ENCODE measurements around the gene NYAP1. TPM values are rescaled to one million over a fixed set of nuclear protein-coding genes. Genes with fewer than 3 reads are reported as not detected.

The NYAP1 gene
- polyA plus RNA-seq (2013, experiment 1 of 2): 1.2 TPM
- polyA plus RNA-seq (2013, experiment 2 of 2): 1.3 TPM

DNA sequence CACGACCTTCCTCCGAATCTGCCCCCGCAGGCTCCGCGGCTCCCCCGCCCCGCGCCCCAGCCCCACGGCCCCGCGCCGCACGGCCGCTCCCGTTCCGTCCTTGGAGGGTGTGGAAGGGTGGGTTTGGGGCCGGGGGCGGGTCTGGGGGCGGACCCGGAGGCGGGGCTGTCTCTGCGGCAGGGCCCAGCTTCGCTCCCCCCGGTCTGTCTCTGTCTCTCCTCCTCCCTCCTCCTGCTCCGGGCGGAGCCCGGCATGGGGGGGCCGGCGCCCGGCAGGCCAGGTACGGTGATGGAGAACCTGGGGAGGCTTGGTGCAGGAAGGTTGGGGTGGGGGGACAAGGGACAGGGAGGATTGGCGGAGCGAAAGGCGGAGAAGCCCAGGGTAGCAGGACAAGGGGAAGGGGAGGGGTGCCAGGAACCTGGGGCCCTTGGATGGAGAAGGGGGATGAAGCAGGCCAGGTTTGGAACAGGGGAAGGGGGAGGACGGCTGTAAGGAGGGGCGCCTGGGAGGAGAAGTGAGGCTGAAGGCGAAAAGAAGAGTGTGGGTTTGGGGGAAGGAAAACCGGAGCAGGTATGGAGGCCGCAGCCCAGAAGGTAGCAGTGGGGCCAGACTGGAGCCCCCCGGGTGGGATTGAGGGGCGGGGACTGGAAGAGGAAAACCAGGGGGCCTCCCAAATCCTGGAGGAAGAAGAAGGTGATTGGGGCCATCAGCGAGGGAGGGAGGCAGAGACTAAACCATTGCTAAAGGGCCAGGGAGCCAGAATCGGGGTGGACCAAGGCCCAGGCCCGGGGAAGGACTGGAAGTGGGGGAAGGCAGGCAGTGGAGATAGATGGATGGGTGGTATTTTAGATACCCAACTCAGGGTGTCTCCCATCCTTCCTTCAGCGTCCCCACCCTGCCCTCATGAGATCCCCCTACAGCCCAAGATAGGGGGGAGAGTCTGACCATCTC, at the start of gene NYAP1:
Gene NYAP1, plus strand, starts transcription at position 206 of the 951 bp plus-strand sequence. CDS start 1,385 bp downstream, outside the sequence.
- no peak within 1 kb of the TSS for H2BK15ac ChIP-seq (replicated peaks; ENCODE audit: low read depth)

GRCh38 chr7:100434297-100435144, 49.2 kb upstream of the NYAP1 start:
- Histone ChIP-seq H2BK5ac (ENCODE audit: low read length) (no peak overlapping the region), H3K27me3 (ENCODE audit: insufficient read depth, low read length, poor library complexity) (no peaks in the 10 kb centered on the region), H3K56ac (ENCODE audit: low read length) (peak overlapping the region; percentile 45), H3K4me1 (ENCODE audit: control insufficient read depth, low read depth, low read length) (peaks cover 12% of the 10 kb centered on the region), H3K4me3 (ENCODE audit: low read length) (peak overlapping the region; percentile 66), H2AK5ac (ENCODE audit: low read length) (no peak overlapping the region), H3K27ac (ENCODE audit: low read depth, low read length) (no peak overlapping the region), H3K79me2 (ENCODE audit: control insufficient read depth, insufficient read depth, low read length) (peaks cover 48% of the 10 kb centered on the region), H2BK120ac (ENCODE audit: low read depth, low read length) (no peak overlapping the region), H3K4ac (ENCODE audit: low read depth, low read length) (no peak overlapping the region), H3K36me3 (ENCODE audit: control insufficient read depth, insufficient read depth, low read length) (peaks cover 5% of the 10 kb centered on the region), H4K8ac (ENCODE audit: low read depth, low read length) (no peak overlapping the region), H3K9ac (ENCODE audit: low read length) (peak overlapping the region; percentile 86), H2BK15ac (replicated peaks; ENCODE audit: low read depth) (no peak overlapping the region), H3K23ac (ENCODE audit: low read length) (no peak overlapping the region), H3K4me2 (ENCODE audit: low read length) (peak overlapping the region; percentile 83), H3K79me1 (ENCODE audit: low read length) (peaks cover 30% of the 10 kb centered on the region), H3K18ac (ENCODE audit: low read length) (no peak overlapping the region), H4K5ac (ENCODE audit: low read length) (no peak overlapping the region)
- DNase-seq: no peak
- WGBS (ENCODE audit: extremely low coverage, insufficient coverage, low lambda C conversion rate): no CpG with 5 or more reads among the region's 22 CpGs

More for the DNA sequence above, at the start of gene NYAP1:
- Histone ChIP-seq H3K9ac (ENCODE audit: low read length) (peak within 1 kb of the TSS; percentile 70), H3K36me3 (ENCODE audit: control insufficient read depth, insufficient read depth, low read length) (no peaks in the 10 kb centered on the region), H2BK5ac (ENCODE audit: low read length) (no peak within 1 kb of the TSS), H3K27ac (ENCODE audit: low read depth, low read length) (no peak within 1 kb of the TSS), H3K4me3 (ENCODE audit: low read length) (peak within 1 kb of the TSS; percentile 27), H3K4ac (ENCODE audit: low read depth, low read length) (no peak within 1 kb of the TSS), H3K4me1 (ENCODE audit: control insufficient read depth, low read depth, low read length) (peaks cover 2% of the 10 kb centered on the region), H3K18ac (ENCODE audit: low read length) (peak within 1 kb of the TSS; percentile 75), H4K8ac (ENCODE audit: low read depth, low read length) (no peak within 1 kb of the TSS), H3K4me2 (ENCODE audit: low read length) (peak within 1 kb of the TSS; percentile 53), H3K79me1 (ENCODE audit: low read length) (no peaks in the 10 kb centered on the region), H2BK120ac (ENCODE audit: low read depth, low read length) (no peak within 1 kb of the TSS), H2AK5ac (ENCODE audit: low read length) (no peak within 1 kb of the TSS), H3K79me2 (ENCODE audit: control insufficient read depth, insufficient read depth, low read length) (no peaks in the 10 kb centered on the region), H3K27me3 (ENCODE audit: insufficient read depth, low read length, poor library complexity) (no peaks in the 10 kb centered on the region), H3K23ac (ENCODE audit: low read length) (no peak within 1 kb of the TSS), H4K5ac (ENCODE audit: low read length) (no peak within 1 kb of the TSS), H3K56ac (ENCODE audit: low read length) (peak within 1 kb of the TSS; percentile 85)
- no CpG with 5 or more reads among the region's 45 CpGs for WGBS (ENCODE audit: extremely low coverage, insufficient coverage, low lambda C conversion rate)
- DNase-seq: peak; percentile 64

GRCh38 chr7:100435401-100436304, 48.1 kb upstream of the NYAP1 start:
- no peak overlapping the region for H2BK120ac ChIP-seq (ENCODE audit: low read depth, low read length)
- no peaks in the 10 kb centered on the region for H3K27me3 ChIP-seq (ENCODE audit: insufficient read depth, low read length, poor library complexity)
- H3K9ac ChIP-seq (ENCODE audit: low read length): peak overlapping the region; percentile 86
- WGBS (ENCODE audit: extremely low coverage, insufficient coverage, low lambda C conversion rate): no CpG with 5 or more reads among the region's 81 CpGs
- H2BK5ac ChIP-seq (ENCODE audit: low read length): peak overlapping the region; percentile 61
- peak overlapping the region; percentile 83 for H3K4me2 ChIP-seq (ENCODE audit: low read length)
- peak; percentile 54 for DNase-seq
- H3K4me3 ChIP-seq (ENCODE audit: low read length): peak overlapping the region; percentile 66
- H3K18ac ChIP-seq (ENCODE audit: low read length): peak overlapping the region; percentile 89
- no peak overlapping the region for H2BK15ac ChIP-seq (replicated peaks; ENCODE audit: low read depth)
- H3K79me2 ChIP-seq (ENCODE audit: control insufficient read depth, insufficient read depth, low read length): peaks cover 41% of the 10 kb centered on the region
- H4K8ac ChIP-seq (ENCODE audit: low read depth, low read length): no peak overlapping the region
- peak overlapping the region; percentile 63 for H3K4ac ChIP-seq (ENCODE audit: low read depth, low read length)
- peaks cover 12% of the 10 kb centered on the region for H3K4me1 ChIP-seq (ENCODE audit: control insufficient read depth, low read depth, low read length)
- peak overlapping the region; percentile 92 for H3K27ac ChIP-seq (ENCODE audit: low read depth, low read length)
- H3K79me1 ChIP-seq (ENCODE audit: low read length): peaks cover 30% of the 10 kb centered on the region
- peak overlapping the region; percentile 72 for H3K23ac ChIP-seq (ENCODE audit: low read length)
- H2AK5ac ChIP-seq (ENCODE audit: low read length): no peak overlapping the region
- H4K5ac ChIP-seq (ENCODE audit: low read length): no peak overlapping the region
- peaks cover 5% of the 10 kb centered on the region for H3K36me3 ChIP-seq (ENCODE audit: control insufficient read depth, insufficient read depth, low read length)
- H3K56ac ChIP-seq (ENCODE audit: low read length): peak overlapping the region; percentile 93

DNA sequence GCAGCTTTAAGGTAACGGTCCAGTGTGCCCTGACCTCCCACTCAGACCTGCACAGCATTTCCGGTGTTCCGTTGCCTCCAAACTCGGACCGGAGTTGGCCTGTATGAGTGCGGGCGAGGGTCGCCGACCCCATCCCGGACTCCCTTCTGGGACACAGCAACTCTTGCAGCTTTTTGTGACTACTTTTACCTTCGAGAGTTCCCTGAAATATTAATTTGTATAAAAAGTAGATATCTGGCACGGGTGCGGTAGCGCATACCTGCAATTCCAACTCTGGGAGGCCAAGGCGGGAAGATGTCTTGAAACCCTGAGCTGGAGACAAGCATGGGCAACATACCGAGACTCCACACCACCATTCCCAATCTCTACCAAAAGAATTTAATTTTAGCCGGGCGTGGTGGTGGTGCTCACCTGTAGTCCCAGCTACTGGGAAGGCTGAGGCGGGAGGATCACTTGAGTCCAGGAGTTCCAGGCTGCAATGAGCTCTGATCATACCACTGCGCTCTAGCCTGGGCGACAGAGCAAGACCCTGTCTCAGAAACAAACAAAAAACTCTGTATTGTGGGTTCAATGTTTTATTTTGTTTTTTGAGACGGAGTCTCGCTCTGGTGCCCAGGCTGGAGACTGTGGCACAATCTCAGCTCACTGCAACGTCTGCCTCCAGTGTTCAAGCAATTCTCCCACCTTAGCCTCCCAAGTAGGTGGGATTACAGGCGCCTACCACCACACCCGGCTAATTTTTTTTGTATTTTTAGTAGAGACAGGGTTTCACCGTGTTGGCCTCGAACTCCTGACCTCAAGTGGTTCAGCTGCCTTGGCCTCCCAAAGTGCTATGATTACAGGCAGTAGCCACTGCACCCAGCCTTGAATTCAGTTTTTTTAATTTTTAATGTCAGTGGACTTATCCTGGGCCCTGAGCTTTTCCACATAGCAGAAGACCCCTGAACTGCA, 46.3 kb upstream of the NYAP1 start:
- no peak for DNase-seq
- H3K18ac ChIP-seq (ENCODE audit: low read length): no peak overlapping the region
- no peaks in the 10 kb centered on the region for H3K4me1 ChIP-seq (ENCODE audit: control insufficient read depth, low read depth, low read length)
- H3K27ac ChIP-seq (ENCODE audit: low read depth, low read length): no peak overlapping the region
- H3K4me2 ChIP-seq (ENCODE audit: low read length): no peak overlapping the region
- H3K4ac ChIP-seq (ENCODE audit: low read depth, low read length): no peak overlapping the region
- H2AK5ac ChIP-seq (ENCODE audit: low read length): no peak overlapping the region
- peaks cover 2% of the 10 kb centered on the region for H3K36me3 ChIP-seq (ENCODE audit: control insufficient read depth, insufficient read depth, low read length)
- no peak overlapping the region for H3K4me3 ChIP-seq (ENCODE audit: low read length)
- peak overlapping the region; percentile 5 for H3K56ac ChIP-seq (ENCODE audit: low read length)
- H3K27me3 ChIP-seq (ENCODE audit: insufficient read depth, low read length, poor library complexity): no peaks in the 10 kb centered on the region
- peaks cover 23% of the 10 kb centered on the region for H3K79me2 ChIP-seq (ENCODE audit: control insufficient read depth, insufficient read depth, low read length)
- WGBS (ENCODE audit: extremely low coverage, insufficient coverage, low lambda C conversion rate): no CpG with 5 or more reads among the region's 28 CpGs
- H3K79me1 ChIP-seq (ENCODE audit: low read length): peaks cover 13% of the 10 kb centered on the region
- no peak overlapping the region for H2BK5ac ChIP-seq (ENCODE audit: low read length)
- H4K5ac ChIP-seq (ENCODE audit: low read length): no peak overlapping the region
- H2BK15ac ChIP-seq (replicated peaks; ENCODE audit: low read depth): no peak overlapping the region
- no peak overlapping the region for H3K23ac ChIP-seq (ENCODE audit: low read length)
- no peak overlapping the region for H3K9ac ChIP-seq (ENCODE audit: low read length)
- H2BK120ac ChIP-seq (ENCODE audit: low read depth, low read length): no peak overlapping the region
- no peak overlapping the region for H4K8ac ChIP-seq (ENCODE audit: low read depth, low read length)

Data from mesendoderm (in vitro differentiated cells).